Endothelial cell of umbilical vein (primary cell): ENCODE results near the gene EFEMP1. TPM values are rescaled to one million over a fixed set of nuclear protein-coding genes. Genes with fewer than 3 reads are reported as not detected.
A peak's percentile ranks its signal among the peaks of the same experiment; 100 is the strongest.

ENCODE experiments used
- BruUV-seq: library from RNA; stranded (reverse); fragments of 400-500 nt; replicated peaks from 2 replicates; lab custom pipeline; 2021; lab: Mats Ljungman, UMichigan
- CTCF ChIA-PET: fragments of 300-600, 350-600 bp; sonication (Branson Sonifier 250); formaldehyde crosslinking; loops from one replicate; lab custom pipeline; 2021; ENCODE audit warnings: antibody characterized with exemption, inconsistent platforms; lab: Charles Lee
- POLR2A ChIA-PET: fragments of 300-600, 350-600 bp; sonication (Branson Sonifier 250); formaldehyde crosslinking; loops from one replicate; lab custom pipeline; 2021; ENCODE audit warnings: antibody characterized with exemption, inconsistent platforms; lab: Charles Lee
- DNase-seq: peaks from one replicate; pipeline ENCODE4 v3.0.0-alpha.2; 2011; ENCODE audit warnings: low read depth, low spot score
- FAIRE-seq: peaks from 2 replicates; lab custom pipeline; 2011; peaks lifted over from hg19 to GRCh38; lab: Jason Lieb, UNC
- H2AFZ ChIP-seq: 2 replicates; pipeline ENCODE4 v1.6.0; 2012; ENCODE audit warnings: low read depth, low read length, control low read depth, inconsistent platforms
- H3K27ac ChIP-seq: 2 replicates; pipeline ENCODE4 v1.5.1; 2011; ENCODE audit warnings: low read depth, mild to moderate bottlenecking, control low read depth, low read length, moderate library complexity; ENCODE audit not compliant: insufficient read depth
- H3K27me3 ChIP-seq, 2 experiments: 2 replicates each; pipeline versions ENCODE4 v1.6.0 to v1.6.1; 2011; ENCODE audit warnings: low read length in 2 of 2, mixed read lengths in 1 of 2; ENCODE audit not compliant: control insufficient read depth in 2 of 2, insufficient read depth in 2 of 2
- H3K36me3 ChIP-seq, 2 experiments: 2 replicates in 1 of 2; 3 replicates in 1 of 2; pipeline ENCODE4 v1.5.1; 2011; ENCODE audit warnings: low read length in 2 of 2, mild to moderate bottlenecking in 1 of 2, moderate library complexity in 1 of 2; ENCODE audit not compliant: control insufficient read depth in 2 of 2, insufficient read depth in 2 of 2; ENCODE audit errors: extremely low read depth in 1 of 2
- H3K4me1 ChIP-seq: 3 replicates; pipeline ENCODE4 v1.5.1; 2011; ENCODE audit warnings: mild to moderate bottlenecking, low read length; ENCODE audit not compliant: control insufficient read depth, insufficient read depth; ENCODE audit errors: extremely low read depth
- H3K4me2 ChIP-seq: 2 replicates; pipeline ENCODE4 v1.6.1; 2011; ENCODE audit warnings: low read length, control low read depth, mixed read lengths; ENCODE audit not compliant: insufficient read depth
- H3K4me3 ChIP-seq, 3 experiments: fragments of 200-600 bp in 1 of 3; sonication (generic), shearing (Covaris generic) in 1 of 3; replicated peaks in 1 of 3; 2 replicates each; pipeline ENCODE4 v1.5.1; 2011 to 2016; ENCODE audit warnings: control low read depth in 3 of 3, low read length in 3 of 3, mild to moderate bottlenecking in 2 of 3, inconsistent platforms in 1 of 3, low read depth in 1 of 3, moderate library complexity in 1 of 3; ENCODE audit not compliant: insufficient read depth in 1 of 3
- H3K79me2 ChIP-seq: 2 replicates; pipeline ENCODE4 v1.6.0; 2012; ENCODE audit warnings: low read length, inconsistent platforms; ENCODE audit not compliant: control insufficient read depth, insufficient read depth
- H3K9ac ChIP-seq: replicated peaks from 2 replicates; pipeline ENCODE3; 2011; ENCODE audit warnings: low read length, control low read depth; ENCODE audit not compliant: insufficient read depth; ENCODE audit errors: extremely low read depth
- H3K9me1 ChIP-seq: replicated peaks from 3 replicates; pipeline ENCODE4 v1.6.0; 2011; ENCODE audit warnings: mild to moderate bottlenecking, low read length; ENCODE audit not compliant: control insufficient read depth, insufficient read depth; ENCODE audit errors: extremely low read depth
- H3K9me3 ChIP-seq: replicated peaks from 2 replicates; pipeline ENCODE4 v1.5.1; 2012; ENCODE audit warnings: low read length, inconsistent platforms; ENCODE audit not compliant: control insufficient read depth, insufficient read depth
- H4K20me1 ChIP-seq: replicated peaks from 2 replicates; pipeline ENCODE3; 2011; ENCODE audit warnings: mild to moderate bottlenecking, low read length; ENCODE audit not compliant: control insufficient read depth, insufficient read depth; ENCODE audit errors: extremely low read depth
- CTCF ChIP-seq, 2 donors: IDR thresholded peaks; 1 replicate in 1 of 2; 2 replicates in 1 of 2; pipeline ENCODE4 v1.5.1; 2011; ENCODE audit warnings: low read length in 2 of 2, mild to moderate bottlenecking in 2 of 2, moderate library complexity in 2 of 2, control low read depth in 1 of 2, inconsistent platforms in 1 of 2, low read depth in 1 of 2; ENCODE audit not compliant: insufficient read depth in 1 of 2; ENCODE audit errors: extremely low read depth in 1 of 2
- EZH2 ChIP-seq: IDR thresholded peaks from 2 replicates; pipeline ENCODE4 v1.6.1; 2012; ENCODE audit warnings: borderline replicate concordance, low read depth, mild to moderate bottlenecking, moderate library complexity, low read length, inconsistent platforms; ENCODE audit not compliant: severe bottlenecking
- FOS ChIP-seq: IDR thresholded peaks from 2 replicates; pipeline ENCODE4 v1.6.1; 2011; ENCODE audit warnings: mild to moderate bottlenecking, low read length, moderate library complexity, borderline replicate concordance; ENCODE audit not compliant: insufficient read depth
- GATA2 ChIP-seq: IDR thresholded peaks from 2 replicates; pipeline ENCODE4 v1.7.0; 2011; ENCODE audit warnings: low read depth, mild to moderate bottlenecking, moderate library complexity, mixed read lengths, low read length; ENCODE audit not compliant: insufficient read length, insufficient read depth
- JUN ChIP-seq: IDR thresholded peaks from 2 replicates; pipeline ENCODE4 v1.6.1; 2011; ENCODE audit warnings: borderline replicate concordance, low read depth; ENCODE audit not compliant: insufficient read length, insufficient read depth
- MAX ChIP-seq: IDR thresholded peaks from 2 replicates; pipeline ENCODE4 v1.6.1; 2011; ENCODE audit not compliant: insufficient read depth, insufficient read length
- MYC ChIP-seq: IDR thresholded peaks from one replicate; pipeline ENCODE4 v1.6.1; 2011; ENCODE audit warnings: mild to moderate bottlenecking, low read depth, low read length
- POLR2A ChIP-seq: IDR thresholded peaks from 2 replicates; pipeline ENCODE4 v1.6.1; 2012; ENCODE audit warnings: low read depth, mild to moderate bottlenecking, control low read depth, low read length
- POLR2AphosphoS5 ChIP-seq: IDR thresholded peaks from 2 replicates; pipeline ENCODE4 v1.6.1; 2012; ENCODE audit warnings: low read depth, mild to moderate bottlenecking, control low read depth, low read length, moderate library complexity; ENCODE audit not compliant: insufficient read depth
- dilution Hi-C: fragments of 300-500 bp; cut with MboI; formaldehyde crosslinking; loops from one replicate; pipeline ENCODE4 v1.15.0; 2019; ENCODE audit warnings: low sequenced_read_pairs; ENCODE audit not compliant: extremely low pct_ligation_motif_present
- intact Hi-C: fragments of 100-400 bp; cut with micrococcal nuclease; formaldehyde crosslinking; loops from one replicate; pipeline ENCODE4 v1.10.0; 2022
- polyA plus RNA-seq, 4 experiments: library from polyadenylated mRNA; depleted of rRNA in 3 of 4; stranded (reverse) in 3 of 4; unstranded in 1 of 4; fragments of >200 nt; gene quantifications; 2 replicates each; pipeline versions ENCODE4 v1.2.1 to v1.2.3, GENCODE V29; 2011 to 2012; ENCODE audit warnings: missing spikeins in 1 of 4
- total RNA-seq: library from RNA; stranded (reverse); gene quantifications from 2 replicates; pipeline ENCODE4 v1.2.3, GENCODE V29; 2021

Gene EFEMP1
- total and polyA plus RNA-seq, 2 donors (not counting 3 experiments of a cell fraction or from before 2014, with no cell fraction given), result 2,981 to 11,813 TPM

- ChIA-PET POLR2A (no interaction called here), CTCF (interaction anchor here (5.4 kb wide), 1 partner anchor 106 kb away, joined by 26 read pairs; no protein-coding TSS in a partner anchor)
- Histone ChIP-seq H3K4me1 (peaks cover 80% of the 10 kb centered on the region), H3K27ac (peak overlapping the region; percentile 5), H3K79me2 (peaks cover 81% of the 10 kb centered on the region), H2AFZ (no peak overlapping the region), H3K4me2 (no peak overlapping the region), H3K9me1 (no peaks in the 10 kb centered on the region), H3K9me3 (no peaks in the 10 kb centered on the region), H3K36me3 (peaks cover 43 to 82% of the 10 kb centered on the region in 2 experiments), H4K20me1 (peaks cover under 1% of the 10 kb centered on the region), H3K9ac (no peak overlapping the region), H3K4me3 (no peak overlapping the region), H3K27me3 (no peaks in the 10 kb centered on the region)
- dilution Hi-C loops, result loop anchor here (25.0 kb wide), 1 partner anchor 110 kb away; no protein-coding TSS in a partner anchor
- DNase-seq, result no peak
- no peak for FAIRE-seq
- TF ChIP-seq POLR2A (no peak), GATA2 (no peak), CTCF (IDR thresholded peaks at IDR 0.05; ENCODE audit: extremely low read depth in 1 of 2, insufficient read depth in 1 of 2, low read depth in 1 of 2, low read length in 2 of 2) (no peak), FOS (no peak), JUN (no peak), EZH2 (no peak), POLR2AphosphoS5 (no peak), MYC (no peak), MAX (no peak)
- no TSS peak for BruUV-seq
- intact Hi-C loops, result no loop called here
Measured at GRCh38 chr2:55877087-55877436, 46.5 kb downstream of the EFEMP1 start.
